ENCODE results near the gene SLC25A13.

Gene SLC25A13

DNA sequence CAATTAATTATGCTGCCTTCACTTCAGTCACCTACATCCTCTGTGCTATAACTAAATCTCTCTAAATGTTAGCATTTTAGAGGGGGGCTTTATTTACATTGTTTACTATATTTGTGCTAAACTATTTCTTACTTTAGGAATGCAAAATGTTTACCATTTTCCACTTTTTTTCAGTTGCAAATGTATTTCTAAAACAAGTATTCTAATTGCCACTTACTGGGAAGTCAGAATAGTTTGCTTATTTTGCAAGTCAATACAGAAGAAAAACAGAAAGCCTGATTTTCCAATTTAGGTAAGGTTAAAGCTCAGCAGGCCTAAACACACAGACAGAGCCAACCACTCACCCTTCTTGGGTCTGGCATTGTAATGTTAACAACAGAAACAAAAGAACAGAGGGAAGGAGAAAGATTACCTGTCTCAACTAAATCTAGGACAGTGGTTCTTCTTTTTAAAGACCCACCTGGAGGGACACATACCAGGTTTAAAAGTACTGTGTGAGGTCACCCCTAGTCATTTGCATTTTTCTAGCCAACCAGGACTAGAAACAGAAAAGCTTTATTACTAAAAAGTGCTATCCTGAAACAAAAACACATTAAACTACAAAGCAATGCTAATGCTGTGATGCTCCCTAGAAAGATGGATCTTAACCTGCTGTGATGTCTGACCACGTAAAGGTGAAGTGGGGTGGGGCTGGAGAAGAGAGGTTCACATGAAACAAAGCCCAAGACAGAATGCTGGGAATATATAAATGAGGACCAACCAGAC lies 178.2 kb downstream of the SLC25A13 start:
- H3K4me3 ChIP-seq (ENCODE audit: low read depth in 1 of 2, low read length in 2 of 2): no peak overlapping the region
- H3K9me3 ChIP-seq (ENCODE audit: low read length): no peaks in the 10 kb centered on the region
- H3K27ac ChIP-seq (ENCODE audit: low read depth, low read length): no peak overlapping the region
- H3K27me3 ChIP-seq (ENCODE audit: control insufficient read depth in 1 of 2, insufficient read depth in 2 of 2, low read length in 2 of 2): no peaks in the 10 kb centered on the region
- no peaks in the 10 kb centered on the region for H3K4me1 ChIP-seq (ENCODE audit: insufficient read depth, low read length)
- no peak overlapping the region for H3K9ac ChIP-seq (ENCODE audit: low read length)
- peaks cover 16% of the 10 kb centered on the region for H3K36me3 ChIP-seq (ENCODE audit: insufficient read depth, low read length)

- Histone ChIP-seq H3K4me1 (ENCODE audit: insufficient read depth, low read length) (no peaks in the 10 kb centered on the region), H3K4me3 (ENCODE audit: low read depth in 1 of 2, low read length in 2 of 2) (no peak overlapping the region), H3K9me3 (ENCODE audit: low read length) (no peaks in the 10 kb centered on the region), H3K9ac (ENCODE audit: low read length) (no peak overlapping the region), H3K27ac (ENCODE audit: low read depth, low read length) (no peak overlapping the region), H3K36me3 (ENCODE audit: insufficient read depth, low read length) (peaks cover 10% of the 10 kb centered on the region), H3K27me3 (ENCODE audit: control insufficient read depth in 1 of 2, insufficient read depth in 2 of 2, low read length in 2 of 2) (no peaks in the 10 kb centered on the region)
Observed at GRCh38 chr7:96136600-96137239, 185.2 kb downstream of the SLC25A13 start.

DNA sequence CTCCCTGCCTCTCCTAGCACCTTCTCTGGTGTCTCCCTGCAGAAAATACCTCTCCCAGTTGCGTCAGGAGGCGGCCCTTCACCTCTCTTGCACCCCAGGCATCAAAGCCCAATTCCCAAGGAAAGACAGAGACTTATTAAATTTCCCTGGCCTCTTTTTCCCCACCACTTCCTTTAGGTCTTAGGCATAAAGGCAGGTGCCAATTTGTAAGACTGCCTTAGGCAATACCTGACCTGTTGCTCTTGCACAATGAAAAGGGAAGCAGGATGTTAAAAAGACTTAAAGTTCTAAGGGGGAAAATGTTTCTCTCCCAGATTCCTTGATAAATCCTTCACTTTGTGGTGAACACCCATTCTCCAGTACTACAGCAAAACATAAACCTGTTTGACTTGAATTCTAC lies 186.7 kb downstream of the SLC25A13 start:
- peaks cover 22% of the 10 kb centered on the region for H3K36me3 ChIP-seq (ENCODE audit: insufficient read depth, low read length)
- no peaks in the 10 kb centered on the region for H3K4me1 ChIP-seq (ENCODE audit: insufficient read depth, low read length)
- no peak overlapping the region for H3K27ac ChIP-seq (ENCODE audit: low read depth, low read length)
- no peak overlapping the region for H3K4me3 ChIP-seq (ENCODE audit: low read depth in 1 of 2, low read length in 2 of 2)
- no peaks in the 10 kb centered on the region for H3K27me3 ChIP-seq (ENCODE audit: control insufficient read depth in 1 of 2, insufficient read depth in 2 of 2, low read length in 2 of 2)
- H3K9me3 ChIP-seq (ENCODE audit: low read length): no peaks in the 10 kb centered on the region
- H3K9ac ChIP-seq (ENCODE audit: low read length): no peak overlapping the region

DNA sequence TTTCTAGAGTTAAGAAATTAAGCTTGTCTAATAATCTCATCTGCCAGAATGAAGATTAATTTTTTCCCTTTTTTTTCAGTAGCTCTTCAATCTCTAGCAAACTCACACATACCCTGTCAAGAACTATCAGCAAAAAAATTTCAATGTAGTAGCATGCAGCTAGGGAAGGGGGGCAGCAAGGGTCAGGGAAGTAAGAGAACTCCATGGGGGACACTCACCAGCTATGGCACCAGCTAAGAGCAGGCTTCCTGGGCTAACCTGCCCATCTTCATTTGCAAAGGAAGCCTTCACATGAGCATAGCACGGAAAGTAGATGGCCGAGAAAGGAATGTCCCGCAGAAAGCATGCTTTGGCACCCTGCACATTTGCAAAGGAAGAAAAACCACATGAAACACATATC lies 190.4 kb downstream of the SLC25A13 start:
- H3K4me3 ChIP-seq (ENCODE audit: low read depth in 1 of 2, low read length in 2 of 2): no peak overlapping the region
- no peaks in the 10 kb centered on the region for H3K27me3 ChIP-seq (ENCODE audit: control insufficient read depth in 1 of 2, insufficient read depth in 2 of 2, low read length in 2 of 2)
- H3K36me3 ChIP-seq (ENCODE audit: insufficient read depth, low read length): peaks cover 27% of the 10 kb centered on the region
- no peak overlapping the region for H3K9ac ChIP-seq (ENCODE audit: low read length)
- no peaks in the 10 kb centered on the region for H3K9me3 ChIP-seq (ENCODE audit: low read length)
- H3K27ac ChIP-seq (ENCODE audit: low read depth, low read length): no peak overlapping the region
- H3K4me1 ChIP-seq (ENCODE audit: insufficient read depth, low read length): no peaks in the 10 kb centered on the region

GRCh38 chr7:96127746-96128145 lies 194.2 kb downstream of the SLC25A13 start:
- no peak overlapping the region for H3K4me3 ChIP-seq (ENCODE audit: low read depth in 1 of 2, low read length in 2 of 2)
- no peaks in the 10 kb centered on the region for H3K27me3 ChIP-seq (ENCODE audit: control insufficient read depth in 1 of 2, insufficient read depth in 2 of 2, low read length in 2 of 2)
- H3K27ac ChIP-seq (ENCODE audit: low read depth, low read length): no peak overlapping the region
- H3K9ac ChIP-seq (ENCODE audit: low read length): no peak overlapping the region
- no peaks in the 10 kb centered on the region for H3K9me3 ChIP-seq (ENCODE audit: low read length)
- no peaks in the 10 kb centered on the region for H3K4me1 ChIP-seq (ENCODE audit: insufficient read depth, low read length)
- H3K36me3 ChIP-seq (ENCODE audit: insufficient read depth, low read length): peaks cover 23% of the 10 kb centered on the region

GRCh38 chr7:96126382-96126781 lies 195.5 kb downstream of the SLC25A13 start:
- H3K27me3 ChIP-seq (ENCODE audit: control insufficient read depth in 1 of 2, insufficient read depth in 2 of 2, low read length in 2 of 2): no peaks in the 10 kb centered on the region
- peaks cover 15% of the 10 kb centered on the region for H3K36me3 ChIP-seq (ENCODE audit: insufficient read depth, low read length)
- H3K9me3 ChIP-seq (ENCODE audit: low read length): no peaks in the 10 kb centered on the region

GRCh38 chr7:96122746-96123145 lies 199.2 kb downstream of the SLC25A13 start:
- Histone ChIP-seq H3K27ac (ENCODE audit: low read depth, low read length) (no peak overlapping the region), H3K27me3 (ENCODE audit: control insufficient read depth in 1 of 2, insufficient read depth in 2 of 2, low read length in 2 of 2) (no peaks in the 10 kb centered on the region), H3K4me1 (ENCODE audit: insufficient read depth, low read length) (no peaks in the 10 kb centered on the region), H3K9ac (ENCODE audit: low read length) (no peak overlapping the region), H3K36me3 (ENCODE audit: insufficient read depth, low read length) (peaks cover 9% of the 10 kb centered on the region), H3K9me3 (ENCODE audit: low read length) (no peaks in the 10 kb centered on the region), H3K4me3 (ENCODE audit: low read depth in 1 of 2, low read length in 2 of 2) (no peak overlapping the region)

More at GRCh38 chr7:96126382-96126781, 195.5 kb downstream of the SLC25A13 start:
- H3K9ac ChIP-seq (ENCODE audit: low read length): no peak overlapping the region
- H3K27ac ChIP-seq (ENCODE audit: low read depth, low read length): no peak overlapping the region
- H3K4me1 ChIP-seq (ENCODE audit: insufficient read depth, low read length): no peaks in the 10 kb centered on the region
- no peak overlapping the region for H3K4me3 ChIP-seq (ENCODE audit: low read depth in 1 of 2, low read length in 2 of 2)

GRCh38 chr7:96121752-96122151 lies 200.1 kb downstream of the SLC25A13 start:
- peaks cover 9% of the 10 kb centered on the region for H3K36me3 ChIP-seq (ENCODE audit: insufficient read depth, low read length)
- no peak overlapping the region for H3K9ac ChIP-seq (ENCODE audit: low read length)
- H3K4me1 ChIP-seq (ENCODE audit: insufficient read depth, low read length): no peaks in the 10 kb centered on the region
- H3K4me3 ChIP-seq (ENCODE audit: low read depth in 1 of 2, low read length in 2 of 2): no peak overlapping the region
- no peaks in the 10 kb centered on the region for H3K27me3 ChIP-seq (ENCODE audit: control insufficient read depth in 1 of 2, insufficient read depth in 2 of 2, low read length in 2 of 2)
- no peaks in the 10 kb centered on the region for H3K9me3 ChIP-seq (ENCODE audit: low read length)
- H3K27ac ChIP-seq (ENCODE audit: low read depth, low read length): no peak overlapping the region

- Histone ChIP-seq H3K9me3 (ENCODE audit: low read length) (no peaks in the 10 kb centered on the region), H3K27me3 (ENCODE audit: control insufficient read depth in 1 of 2, insufficient read depth in 2 of 2, low read length in 2 of 2) (no peaks in the 10 kb centered on the region), H3K4me3 (ENCODE audit: low read depth in 1 of 2, low read length in 2 of 2) (no peak overlapping the region), H3K4me1 (ENCODE audit: insufficient read depth, low read length) (no peaks in the 10 kb centered on the region), H3K36me3 (ENCODE audit: insufficient read depth, low read length) (peaks cover 9% of the 10 kb centered on the region), H3K9ac (ENCODE audit: low read length) (no peak overlapping the region), H3K27ac (ENCODE audit: low read depth, low read length) (no peak overlapping the region)
Observed at GRCh38 chr7:96120445-96121225, 201.3 kb downstream of the SLC25A13 start.

GRCh38 chr7:96118449-96119001 lies 203.4 kb downstream of the SLC25A13 start:
- peaks cover 9% of the 10 kb centered on the region for H3K36me3 ChIP-seq (ENCODE audit: insufficient read depth, low read length)
- no peaks in the 10 kb centered on the region for H3K9me3 ChIP-seq (ENCODE audit: low read length)
- no peak overlapping the region for H3K9ac ChIP-seq (ENCODE audit: low read length)
- H3K4me1 ChIP-seq (ENCODE audit: insufficient read depth, low read length): no peaks in the 10 kb centered on the region
- H3K27me3 ChIP-seq (ENCODE audit: control insufficient read depth in 1 of 2, insufficient read depth in 2 of 2, low read length in 2 of 2): no peaks in the 10 kb centered on the region
- H3K4me3 ChIP-seq (ENCODE audit: low read depth in 1 of 2, low read length in 2 of 2): no peak overlapping the region
- H3K27ac ChIP-seq (ENCODE audit: low read depth, low read length): no peak overlapping the region

- H3K4me3 ChIP-seq (ENCODE audit: low read depth in 1 of 2, low read length in 2 of 2): no peak overlapping the region
- no peak overlapping the region for H3K9ac ChIP-seq (ENCODE audit: low read length)
- H3K27me3 ChIP-seq (ENCODE audit: control insufficient read depth in 1 of 2, insufficient read depth in 2 of 2, low read length in 2 of 2): no peaks in the 10 kb centered on the region
- no peaks in the 10 kb centered on the region for H3K9me3 ChIP-seq (ENCODE audit: low read length)
- H3K4me1 ChIP-seq (ENCODE audit: insufficient read depth, low read length): no peaks in the 10 kb centered on the region
- peaks cover 5% of the 10 kb centered on the region for H3K36me3 ChIP-seq (ENCODE audit: insufficient read depth, low read length)
- H3K27ac ChIP-seq (ENCODE audit: low read depth, low read length): no peak overlapping the region
Observed at GRCh38 chr7:96116173-96116572, 205.7 kb downstream of the SLC25A13 start.

Data from muscle layer of colon (tissue), 2 donors.